Neuronal stem cell (in vitro differentiated cells): ENCODE data around the gene CCDC85B.
"Not testable (repeated sequence)": the region's sequence is repeated elsewhere in the genome, so short reads cannot be mapped to it uniquely, and the experiment has no call there.

Experiments used
- DNase-seq: peaks from one replicate; pipeline ENCODE4 v3.0.0-alpha.2; 2013; ENCODE audit warnings: low spot score
- H2AFZ ChIP-seq: one replicate; pipeline ENCODE4 v1.6.1; 2013; ENCODE audit warnings: mild to moderate bottlenecking, low read length, inconsistent platforms
- H2AK5ac ChIP-seq: 2 replicates; pipeline ENCODE4 v1.6.1; 2013; ENCODE audit warnings: low read depth, mild to moderate bottlenecking, inconsistent platforms, low read length, moderate library complexity, mixed read lengths
- H2BK120ac ChIP-seq: 2 replicates; pipeline ENCODE4 v1.6.1; 2013; ENCODE audit warnings: low read depth, mild to moderate bottlenecking, inconsistent platforms, low read length, moderate library complexity, mixed read lengths
- H2BK12ac ChIP-seq: one replicate; pipeline ENCODE4 v1.6.1; 2013; ENCODE audit warnings: low read length, inconsistent platforms
- H2BK15ac ChIP-seq: 2 replicates; pipeline ENCODE4 v1.6.1; 2013; ENCODE audit warnings: mild to moderate bottlenecking, low read length, inconsistent platforms, mixed read lengths
- H2BK5ac ChIP-seq: one replicate; pipeline ENCODE4 v1.6.1; 2013; ENCODE audit warnings: inconsistent platforms, mild to moderate bottlenecking, low read length, moderate library complexity
- H3K14ac ChIP-seq: one replicate; pipeline ENCODE4 v1.6.1; 2013; ENCODE audit warnings: low read length, inconsistent platforms
- H3K18ac ChIP-seq: 2 replicates; pipeline ENCODE4 v1.6.1; 2013; ENCODE audit warnings: low read length, inconsistent platforms
- H3K23ac ChIP-seq: 2 replicates; pipeline ENCODE4 v1.6.1; 2013; ENCODE audit warnings: low read depth, mild to moderate bottlenecking, mixed read lengths, low read length, inconsistent platforms; ENCODE audit not compliant: poor library complexity
- H3K27ac ChIP-seq: replicated peaks from 3 replicates; pipeline ENCODE4 v1.5.1; 2013; ENCODE audit warnings: low read length, inconsistent platforms
- H3K27me3 ChIP-seq, 3 experiments: 2 replicates each; pipeline ENCODE4 v1.6.1; 2013; ENCODE audit warnings: low read length in 3 of 3, mild to moderate bottlenecking in 2 of 3, inconsistent platforms in 1 of 3, low read depth in 1 of 3, mixed read lengths in 1 of 3, moderate library complexity in 1 of 3; ENCODE audit not compliant: control insufficient read depth in 3 of 3, insufficient read depth in 3 of 3
- H3K36me3 ChIP-seq, 2 donors: replicated peaks in 1 of 2; 2 replicates each; pipeline ENCODE4 v1.6.1; 2013; ENCODE audit warnings: low read length in 2 of 2; ENCODE audit not compliant: control insufficient read depth in 2 of 2, insufficient read depth in 2 of 2
- H3K4ac ChIP-seq: 2 replicates; pipeline ENCODE4 v1.6.1; 2013; ENCODE audit warnings: inconsistent platforms, mild to moderate bottlenecking, low read length, moderate library complexity
- H3K4me1 ChIP-seq, 2 donors: 1 replicate in 1 of 2; 2 replicates in 1 of 2; pipeline ENCODE4 v1.6.1; 2013; ENCODE audit warnings: low read length in 2 of 2, low read depth in 1 of 2; ENCODE audit not compliant: control insufficient read depth in 2 of 2, insufficient read depth in 1 of 2
- H3K4me2 ChIP-seq: one replicate; pipeline ENCODE4 v1.6.1; 2013; ENCODE audit warnings: mild to moderate bottlenecking, low read length, inconsistent platforms; ENCODE audit not compliant: insufficient read depth, poor library complexity, severe bottlenecking
- H3K4me3 ChIP-seq, 2 donors: 2 replicates each; pipeline ENCODE4 v1.5.1; 2013; ENCODE audit warnings: low read length in 2 of 2, mild to moderate bottlenecking in 2 of 2, inconsistent platforms in 1 of 2, moderate library complexity in 1 of 2
- H3K79me1 ChIP-seq: one replicate; pipeline ENCODE4 v1.6.1; 2013; ENCODE audit warnings: low read depth, mild to moderate bottlenecking, inconsistent platforms, low read length, moderate library complexity
- H3K9ac ChIP-seq: one replicate; pipeline ENCODE4 v1.6.1; 2013; ENCODE audit warnings: mild to moderate bottlenecking, low read depth, low read length, inconsistent platforms; ENCODE audit not compliant: poor library complexity
- H3K9me3 ChIP-seq, 2 donors: replicated peaks in 1 of 2; 2 replicates each; pipeline versions ENCODE3 to v1.6.1; 2013; ENCODE audit warnings: low read length in 2 of 2, mild to moderate bottlenecking in 2 of 2, inconsistent platforms in 1 of 2, low read depth in 1 of 2, mixed read lengths in 1 of 2, moderate library complexity in 1 of 2; ENCODE audit not compliant: control insufficient read depth in 2 of 2, insufficient read depth in 1 of 2
- H4K8ac ChIP-seq: one replicate; pipeline ENCODE4 v1.6.1; 2013; ENCODE audit warnings: low read depth, mild to moderate bottlenecking, inconsistent platforms, low read length, moderate library complexity
- H4K91ac ChIP-seq: one replicate; pipeline ENCODE4 v1.6.1; 2013; ENCODE audit warnings: low read length, low read depth, mild to moderate bottlenecking, inconsistent platforms; ENCODE audit not compliant: poor library complexity
- WGBS, 2 donors: extraction: QIAGEN DNeasy Blood & Tissue Kit; methylation state at CpG; one replicate each; pipeline ENCODE4 v1.1.7; 2013; ENCODE audit warnings: missing lambda C conversion rate in 2 of 2, mixed read lengths in 1 of 2; ENCODE audit not compliant: insufficient read length in 2 of 2, insufficient replicate concordance in 1 of 2; ENCODE audit errors: extremely low coverage in 2 of 2; 5-methylcytosine and 5-hydroxymethylcytosine counted together

Gene CCDC85B

GRCh38 chr11:65847746-65848145 is 42.7 kb upstream of the CCDC85B start:
- Histone ChIP-seq H3K9ac (no peak overlapping the region), H3K18ac (no peak overlapping the region), H3K36me3 (peaks cover 14 to 16% of the 10 kb centered on the region in 2 donors), H3K23ac (no peak overlapping the region), H2BK15ac (no peak overlapping the region), H2BK5ac (no peak overlapping the region), H3K4ac (no peak overlapping the region), H4K91ac (no peak overlapping the region), H3K27me3 (no peaks in the 10 kb centered on the region), H3K4me3 (no peak overlapping the region), H2BK120ac (no peak overlapping the region), H3K79me1 (no peaks in the 10 kb centered on the region), H3K14ac (no peak overlapping the region), H4K8ac (no peak overlapping the region), H3K4me1 (peaks cover 0 to 4% of the 10 kb centered on the region in 2 donors), H3K27ac (no peak overlapping the region), H3K9me3 (peaks cover 6 to 11% of the 10 kb centered on the region in 2 donors), H3K4me2 (no peak overlapping the region), H2BK12ac (no peak overlapping the region), H2AFZ (no peak overlapping the region), H2AK5ac (no peak overlapping the region)
- DNase-seq, result no peak
- WGBS, 2 donors, result no CpG with 5 or more reads among the region's 3 CpGs

GRCh38 chr11:65848693-65849092 is 41.8 kb upstream of the CCDC85B start:
- Histone ChIP-seq H3K36me3 (peaks cover 24% of the 10 kb centered on the region in 2 donors), H3K9me3 (peaks cover 6 to 14% of the 10 kb centered on the region in 2 donors)
- H3K14ac ChIP-seq, H3K18ac ChIP-seq, H3K79me1 ChIP-seq, H3K27me3 ChIP-seq, H2BK120ac ChIP-seq, H3K27ac ChIP-seq, H3K9ac ChIP-seq, DNase-seq, H2BK12ac ChIP-seq, H3K4me2 ChIP-seq, H2AFZ ChIP-seq, H4K8ac ChIP-seq, H3K4me3 ChIP-seq, H2BK15ac ChIP-seq, H3K4ac ChIP-seq, H3K23ac ChIP-seq, H3K4me1 ChIP-seq, H2AK5ac ChIP-seq, H2BK5ac ChIP-seq, H4K91ac ChIP-seq: not testable (repeated sequence)
- WGBS, 2 donors, result no CpG with 5 or more reads among the region's 7 CpGs

GRCh38 chr11:65849366-65849765 is 41.1 kb upstream of the CCDC85B start:
- Histone ChIP-seq H4K91ac (no peak overlapping the region), H2AK5ac (no peak overlapping the region), H3K27me3 (no peaks in the 10 kb centered on the region), H3K4me1 (peaks cover 0 to 4% of the 10 kb centered on the region in 2 donors), H2AFZ (no peak overlapping the region), H3K4ac (no peak overlapping the region), H3K9me3 (peaks cover 6 to 14% of the 10 kb centered on the region in 2 donors), H2BK12ac (no peak overlapping the region), H3K36me3 (peaks cover 30 to 31% of the 10 kb centered on the region in 2 donors), H3K27ac (no peak overlapping the region), H2BK120ac (no peak overlapping the region), H3K4me3 (no peak overlapping the region), H3K23ac (no peak overlapping the region), H4K8ac (no peak overlapping the region), H3K79me1 (peaks cover 3% of the 10 kb centered on the region), H3K9ac (no peak overlapping the region), H2BK5ac (no peak overlapping the region), H3K4me2 (no peak overlapping the region), H2BK15ac (no peak overlapping the region), H3K14ac (no peak overlapping the region), H3K18ac (no peak overlapping the region)
- WGBS, 2 donors, result no CpG with 5 or more reads among the region's 8 CpGs
- DNase-seq, result no peak

- H3K4me3 ChIP-seq, result peak overlapping the region in 1 of 2 donors; percentile 36
- H3K4me2 ChIP-seq, result no peak overlapping the region
- DNase-seq, result no peak
Observed at GRCh38 chr11:65849771-65850216, 40.7 kb upstream of the CCDC85B start.

More at GRCh38 chr11:65849771-65850216, 40.7 kb upstream of the CCDC85B start:
- H3K36me3 ChIP-seq, result peaks cover 34 to 35% of the 10 kb centered on the region in 2 donors
- no peak overlapping the region for H2BK5ac ChIP-seq
- H3K4ac ChIP-seq, result no peak overlapping the region
- H3K18ac ChIP-seq, result no peak overlapping the region
- H3K79me1 ChIP-seq, result peaks cover 4% of the 10 kb centered on the region
- no peak overlapping the region for H4K8ac ChIP-seq
- H2BK15ac ChIP-seq, result no peak overlapping the region
- H2AFZ ChIP-seq, result no peak overlapping the region
- peaks cover 0 to 4% of the 10 kb centered on the region in 2 donors for H3K4me1 ChIP-seq
- H2BK120ac ChIP-seq, result no peak overlapping the region
- no peak overlapping the region for H2AK5ac ChIP-seq
- no peak overlapping the region for H3K14ac ChIP-seq
- H3K27ac ChIP-seq, result no peak overlapping the region
- H3K9me3 ChIP-seq, result peaks cover 6 to 14% of the 10 kb centered on the region in 2 donors
- H3K27me3 ChIP-seq, result no peaks in the 10 kb centered on the region
- no CpG with 5 or more reads among the region's 16 CpGs for WGBS, 2 donors
- H4K91ac ChIP-seq, result no peak overlapping the region
- H2BK12ac ChIP-seq, result no peak overlapping the region
- H3K9ac ChIP-seq, result peak overlapping the region; percentile 32
- H3K23ac ChIP-seq, result peak overlapping the region; percentile 81
